OCI-LY1 (cell line): ENCODE measurements around the gene MFSD6.

ENCODE experiments used
- H2AFZ ChIP-seq: fragments of 200-600 bp; sonication (generic), shearing (Covaris generic); 2 replicates; pipeline ENCODE4 v1.6.0; 2014; ENCODE audit warnings: antibody characterized with exemption, mild to moderate bottlenecking, low read length
- H3F3A ChIP-seq: fragments of 200-600 bp; sonication (generic), shearing (Covaris generic); 2 replicates; pipeline ENCODE4 v1.6.0; 2014; ENCODE audit warnings: mild to moderate bottlenecking, antibody characterized with exemption, low read length, moderate library complexity; ENCODE audit not compliant: insufficient read depth
- H3K27ac ChIP-seq: fragments of 200-600 bp; sonication (generic); 2 replicates; pipeline ENCODE4 v1.5.1; 2014; ENCODE audit warnings: low read length, mixed run types, mild to moderate bottlenecking, low read depth; ENCODE audit not compliant: poor library complexity, severe bottlenecking
- H3K27me3 ChIP-seq: fragments of 200-600 bp; sonication (generic); 2 replicates; pipeline ENCODE4 v1.6.0; 2014; ENCODE audit warnings: antibody characterized with exemption, mild to moderate bottlenecking, low read length, moderate library complexity; ENCODE audit not compliant: insufficient read depth
- H3K36me3 ChIP-seq: fragments of 200-600 bp; sonication (generic); 2 replicates; pipeline ENCODE4 v1.6.1; 2014; ENCODE audit warnings: mild to moderate bottlenecking, antibody characterized with exemption, low read length, moderate library complexity, mixed read lengths; ENCODE audit not compliant: insufficient read depth
- H3K4me1 ChIP-seq: fragments of 200-600 bp; sonication (generic); 2 replicates; pipeline ENCODE4 v1.5.1; 2014; ENCODE audit warnings: mild to moderate bottlenecking, low read length, moderate library complexity; ENCODE audit not compliant: insufficient read depth, severe bottlenecking
- H3K4me2 ChIP-seq: fragments of 200-600 bp; sonication (generic), shearing (Covaris generic); 2 replicates; pipeline ENCODE4 v1.6.1; 2014; ENCODE audit warnings: low read length
- H3K4me3 ChIP-seq: fragments of 200-600 bp; sonication (generic); 2 replicates; pipeline ENCODE4 v1.5.1; 2014; ENCODE audit warnings: low read length, low read depth, mild to moderate bottlenecking, mixed read lengths; ENCODE audit not compliant: poor library complexity, severe bottlenecking
- H3K79me2 ChIP-seq: fragments of 200-600 bp; shearing (Covaris generic); 2 replicates; pipeline ENCODE4 v1.6.1; 2016; ENCODE audit warnings: mixed run types, low read length, mixed read lengths; ENCODE audit not compliant: insufficient read depth
- H3K9ac ChIP-seq: fragments of 200-600 bp; sonication (generic), shearing (Covaris generic); 2 replicates; pipeline ENCODE4 v1.6.1; 2014; ENCODE audit warnings: mild to moderate bottlenecking, low read length, mixed read lengths
- H3K9me2 ChIP-seq: fragments of 200-600 bp; sonication (generic), shearing (Covaris generic); 2 replicates; pipeline ENCODE4 v1.6.1; 2014; ENCODE audit warnings: low read depth, mild to moderate bottlenecking, low read length, mixed read lengths
- H3K9me3 ChIP-seq: fragments of 200-600 bp; shearing (Covaris generic); 2 replicates; pipeline ENCODE4 v1.6.1; 2014; ENCODE audit warnings: low read length, mixed read lengths
- H4K20me1 ChIP-seq: fragments of 200-600 bp; sonication (generic), shearing (Covaris generic); 2 replicates; pipeline ENCODE4 v1.6.0; 2016; ENCODE audit warnings: mild to moderate bottlenecking, low read length; ENCODE audit not compliant: insufficient read depth
- EZH2 ChIP-seq: fragments of 200-600 bp; sonication (generic), shearing (Covaris generic); IDR thresholded peaks from 2 replicates; pipeline ENCODE4 v1.8.0; 2017; ENCODE audit warnings: borderline replicate concordance, mixed run types, mild to moderate bottlenecking, antibody characterized with exemption, low read length, moderate library complexity, mixed read lengths
- TF ChIP-seq, protein P1 (sequence below): fragments of 200-600 bp; sonication (generic), shearing (Covaris generic); IDR thresholded peaks from 2 replicates; pipeline ENCODE4 v1.5.1; 2017; ENCODE audit warnings: mild to moderate bottlenecking, antibody characterized with exemption, low read length, moderate library complexity, mixed read lengths

Gene MFSD6

DNA sequence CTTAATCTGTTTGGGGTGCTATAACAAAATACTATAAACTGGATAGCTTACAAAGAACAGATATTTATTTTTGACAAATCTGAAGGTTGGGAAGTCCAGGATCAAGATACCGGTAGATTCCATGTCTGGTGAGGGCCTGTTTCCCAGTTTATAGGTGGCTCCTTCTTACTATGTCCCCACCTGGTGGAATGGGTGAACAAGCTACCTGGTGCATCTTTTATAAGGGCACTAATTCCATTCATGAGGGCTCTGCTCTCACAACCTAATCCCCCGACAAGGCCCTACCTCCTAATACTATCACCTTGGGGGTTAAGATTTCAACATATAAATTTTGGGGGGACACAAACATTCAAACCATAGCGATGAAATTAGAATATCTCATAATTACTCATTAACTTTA lies 142.0 kb downstream of the MFSD6 start:
- TF ChIP-seq EZH2, result no peak
- TF ChIP-seq, protein P1, sequence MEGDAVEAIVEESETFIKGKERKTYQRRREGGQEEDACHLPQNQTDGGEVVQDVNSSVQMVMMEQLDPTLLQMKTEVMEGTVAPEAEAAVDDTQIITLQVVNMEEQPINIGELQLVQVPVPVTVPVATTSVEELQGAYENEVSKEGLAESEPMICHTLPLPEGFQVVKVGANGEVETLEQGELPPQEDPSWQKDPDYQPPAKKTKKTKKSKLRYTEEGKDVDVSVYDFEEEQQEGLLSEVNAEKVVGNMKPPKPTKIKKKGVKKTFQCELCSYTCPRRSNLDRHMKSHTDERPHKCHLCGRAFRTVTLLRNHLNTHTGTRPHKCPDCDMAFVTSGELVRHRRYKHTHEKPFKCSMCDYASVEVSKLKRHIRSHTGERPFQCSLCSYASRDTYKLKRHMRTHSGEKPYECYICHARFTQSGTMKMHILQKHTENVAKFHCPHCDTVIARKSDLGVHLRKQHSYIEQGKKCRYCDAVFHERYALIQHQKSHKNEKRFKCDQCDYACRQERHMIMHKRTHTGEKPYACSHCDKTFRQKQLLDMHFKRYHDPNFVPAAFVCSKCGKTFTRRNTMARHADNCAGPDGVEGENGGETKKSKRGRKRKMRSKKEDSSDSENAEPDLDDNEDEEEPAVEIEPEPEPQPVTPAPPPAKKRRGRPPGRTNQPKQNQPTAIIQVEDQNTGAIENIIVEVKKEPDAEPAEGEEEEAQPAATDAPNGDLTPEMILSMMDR, result no peak

More for the DNA sequence above, 142.0 kb downstream of the MFSD6 start:
- H3K9me2 ChIP-seq, result no peaks in the 10 kb centered on the region
- no peaks in the 10 kb centered on the region for H3K79me2 ChIP-seq
- H3F3A ChIP-seq, result no peaks in the 10 kb centered on the region
- H3K9ac ChIP-seq, result no peak overlapping the region
- no peaks in the 10 kb centered on the region for H3K9me3 ChIP-seq
- H3K27me3 ChIP-seq, result no peaks in the 10 kb centered on the region
- no peak overlapping the region for H3K4me3 ChIP-seq
- H4K20me1 ChIP-seq, result no peaks in the 10 kb centered on the region
- no peaks in the 10 kb centered on the region for H3K36me3 ChIP-seq
- H3K4me1 ChIP-seq, result no peaks in the 10 kb centered on the region
- no peak overlapping the region for H3K27ac ChIP-seq
- no peak overlapping the region for H3K4me2 ChIP-seq
- no peak overlapping the region for H2AFZ ChIP-seq
